ENCODE measurements around the gene RASSF7. TPM values are rescaled to one million over a fixed set of nuclear protein-coding genes. Genes with fewer than 3 reads are reported as not detected.

Gene RASSF7
- total RNA-seq, 1 donor from 2014 or later: 32.3 TPM

- TF ChIP-seq CTCF (IDR thresholded peaks at IDR 0.05; ENCODE audit: insufficient read depth, low read depth, low read length): no peak
- TF ChIP-seq EZH2 (IDR thresholded peaks at IDR 0.05; ENCODE audit: insufficient read depth, low read length): no peak
- Mint-ChIP-seq H3K27me3 (ENCODE audit: low read depth, unreplicated experiment) (no peaks in the 10 kb centered on the region), H3K27ac (ENCODE audit: unreplicated experiment) (no peak overlapping the region), H3K4me1 (ENCODE audit: low read depth, unreplicated experiment) (no peaks in the 10 kb centered on the region), H3K9me3 (ENCODE audit: unreplicated experiment) (no peaks in the 10 kb centered on the region), H3K36me3 (ENCODE audit: low read depth, unreplicated experiment) (no peaks in the 10 kb centered on the region), H3K4me3 (ENCODE audit: unreplicated experiment) (no peak overlapping the region)
- Histone ChIP-seq H4K20me1 (ENCODE audit: insufficient read depth, low read length) (peaks cover 25% of the 10 kb centered on the region), H3K79me2 (ENCODE audit: insufficient read depth, low read length) (peaks cover 11% of the 10 kb centered on the region), H3K4me3 (ENCODE audit: insufficient read depth, low read depth, low read length) (no peak overlapping the region), H3K4me1 (ENCODE audit: insufficient read depth, low read length) (peaks cover 2% of the 10 kb centered on the region), H3K27ac (ENCODE audit: low read depth, low read length) (no peak overlapping the region), H2AFZ (ENCODE audit: low read depth, low read length) (no peak overlapping the region), H3K9me3 (ENCODE audit: insufficient read depth, low read depth, low read length) (no peaks in the 10 kb centered on the region), H3K4me2 (ENCODE audit: low read length) (no peak overlapping the region), H3K36me3 (ENCODE audit: insufficient read depth, low read length) (peaks cover 3% of the 10 kb centered on the region), H3K27me3 (ENCODE audit: insufficient read depth, low read length) (no peaks in the 10 kb centered on the region), H3K9ac (ENCODE audit: low read length) (no peak overlapping the region)
- DNase-seq (ENCODE audit: low read depth) (no peak), FAIRE-seq (no peak)
Observed at GRCh38 chr11:528815-529727, 31.7 kb upstream of the RASSF7 start.

GRCh38 chr11:529728-530411 is 30.9 kb upstream of the RASSF7 start:
- DNase-seq (ENCODE audit: low read depth) (no peak), FAIRE-seq (no peak)
- Mint-ChIP-seq H3K36me3 (ENCODE audit: low read depth, unreplicated experiment) (no peaks in the 10 kb centered on the region), H3K9me3 (ENCODE audit: unreplicated experiment) (no peaks in the 10 kb centered on the region), H3K4me1 (ENCODE audit: low read depth, unreplicated experiment) (no peaks in the 10 kb centered on the region), H3K4me3 (ENCODE audit: unreplicated experiment) (no peak overlapping the region), H3K27ac (ENCODE audit: unreplicated experiment) (no peak overlapping the region), H3K27me3 (ENCODE audit: low read depth, unreplicated experiment) (no peaks in the 10 kb centered on the region)
- TF ChIP-seq EZH2 (IDR thresholded peaks at IDR 0.05; ENCODE audit: insufficient read depth, low read length) (no peak), CTCF (IDR thresholded peaks at IDR 0.05; ENCODE audit: insufficient read depth, low read depth, low read length) (no peak)
- Histone ChIP-seq H3K4me3 (ENCODE audit: insufficient read depth, low read depth, low read length) (no peak overlapping the region), H3K9me3 (ENCODE audit: insufficient read depth, low read depth, low read length) (no peaks in the 10 kb centered on the region), H3K4me1 (ENCODE audit: insufficient read depth, low read length) (peaks cover 10% of the 10 kb centered on the region), H3K9ac (ENCODE audit: low read length) (no peak overlapping the region), H4K20me1 (ENCODE audit: insufficient read depth, low read length) (peaks cover 33% of the 10 kb centered on the region), H3K4me2 (ENCODE audit: low read length) (no peak overlapping the region), H3K27ac (ENCODE audit: low read depth, low read length) (no peak overlapping the region), H3K36me3 (ENCODE audit: insufficient read depth, low read length) (peaks cover 3% of the 10 kb centered on the region), H3K27me3 (ENCODE audit: insufficient read depth, low read length) (no peaks in the 10 kb centered on the region), H3K79me2 (ENCODE audit: insufficient read depth, low read length) (peaks cover 19% of the 10 kb centered on the region), H2AFZ (ENCODE audit: low read depth, low read length) (no peak overlapping the region)
